Muscle of back (tissue), 11 donors: ENCODE data around the gene OVCA2. TPM values are rescaled to one million over a fixed set of nuclear protein-coding genes. Genes with fewer than 3 reads are reported as not detected.

Experiments used
- DNase-seq, 3 donors: peaks; one replicate each; pipeline versions ENCODE4 v3.0.0 to v3.0.0-alpha.2; 2013
- polyA plus RNA-seq, 10 donors: library from polyadenylated mRNA; unstranded; fragments of 120-200 nt; gene quantifications; one replicate each; pipeline ENCODE4 v1.2.1, GENCODE V29; 2013; ENCODE audit not compliant: insufficient read length in 10 of 10

Gene OVCA2
- polyA plus RNA-seq, 10 donors = 6.5 to 15.3 (median 10.6) TPM

DNA sequence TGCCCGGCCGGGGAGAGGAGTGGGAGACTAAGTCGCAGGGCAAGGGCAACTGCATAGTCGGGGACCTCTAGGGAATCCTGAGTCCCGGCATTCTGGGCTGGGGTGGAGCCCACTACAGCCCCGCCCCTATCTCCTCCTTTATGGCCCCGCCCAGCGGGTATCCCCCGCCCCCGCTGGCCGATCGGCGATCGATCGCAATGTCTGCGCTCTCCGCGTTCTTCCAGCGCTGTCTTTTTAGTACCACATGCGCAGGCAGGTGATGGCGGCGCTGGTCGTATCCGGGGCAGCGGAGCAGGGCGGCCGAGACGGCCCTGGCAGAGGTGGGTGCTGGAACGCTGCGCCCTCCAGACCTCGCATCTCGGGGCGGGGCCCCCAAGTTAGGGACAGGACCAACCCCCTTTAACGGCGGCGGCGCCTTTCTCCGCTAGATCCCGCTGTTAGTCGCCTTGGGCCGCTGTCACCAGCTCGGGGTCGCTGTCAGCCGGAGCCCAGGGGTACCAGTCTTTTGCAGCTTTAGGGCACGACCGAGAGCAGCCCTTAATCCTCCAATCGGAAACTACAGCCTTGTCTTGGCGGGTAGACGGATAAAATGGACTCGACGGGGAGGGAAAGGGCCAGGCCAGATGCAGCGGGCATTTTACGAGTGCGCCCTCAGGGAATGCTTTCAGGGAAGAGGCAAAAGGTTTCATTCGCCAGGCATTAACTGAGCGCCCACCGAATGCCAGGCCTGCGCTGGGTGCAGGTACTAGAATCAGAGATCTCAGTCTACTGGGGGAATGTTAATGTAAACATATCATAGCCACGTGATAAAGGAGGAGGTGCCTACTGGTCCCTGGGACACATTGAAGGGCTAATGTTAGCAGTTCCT lies 11.7 kb upstream of the OVCA2 start, which contains the start of gene DPH1:
Gene DPH1 (plus strand): TSS at position 243 of the 868 bp plus-strand sequence. CDS start 17 bp downstream, at position 260.
- peak; percentile 86 to 93 (median 87) for DNase-seq

- no peak for DNase-seq
These were observed 11.1 kb upstream of the OVCA2 start for GRCh38 chr17:2030779-2031163.

DNA sequence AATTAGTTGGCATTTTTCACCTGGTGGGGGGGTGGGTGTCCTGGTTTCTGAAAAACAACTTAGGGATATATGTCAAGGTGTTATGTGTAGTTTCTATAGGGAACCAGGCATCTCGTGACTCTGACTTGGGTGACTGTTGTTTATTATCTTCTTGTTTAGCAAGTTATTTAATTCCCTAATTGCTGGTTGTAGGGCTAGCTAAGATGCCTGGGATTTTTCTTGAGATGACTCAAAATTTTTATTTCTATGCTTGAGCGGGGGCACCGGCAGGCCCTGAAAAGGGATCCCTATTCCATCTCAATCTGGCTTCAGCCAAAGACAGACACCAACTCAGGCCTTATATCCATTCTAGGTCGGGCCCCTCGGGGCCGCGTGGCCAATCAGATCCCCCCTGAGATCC lies 8.7 kb upstream of the OVCA2 start:
- DNase-seq = no peak

- DNase-seq = no peak
These were observed 7.7 kb upstream of the OVCA2 start for GRCh38 chr17:2034157-2034556.

- DNase-seq = peak in 1 of 3 donors; percentile 91
These were observed 6.8 kb upstream of the OVCA2 start for GRCh38 chr17:2034806-2035540.

- no peak for DNase-seq
These were observed 6.0 kb upstream of the OVCA2 start for GRCh38 chr17:2035541-2036488.

GRCh38 chr17:2037155-2037554 lies 4.7 kb upstream of the OVCA2 start:
- no peak for DNase-seq

- DNase-seq = no peak
These were observed 1.5 kb upstream of the OVCA2 start for GRCh38 chr17:2040219-2040827.

- DNase-seq = no peak
These were observed 771 bp upstream of the OVCA2 start for GRCh38 chr17:2040942-2041560.

- no peak for DNase-seq
These were observed 597 bp downstream of the OVCA2 start for GRCh38 chr17:2042390-2042847.

- no peak for DNase-seq
These were observed 1.1 kb downstream of the OVCA2 start for GRCh38 chr17:2042933-2043332.

- no peak for DNase-seq
These were observed 2.0 kb downstream of the OVCA2 start for GRCh38 chr17:2043785-2044184.

DNA sequence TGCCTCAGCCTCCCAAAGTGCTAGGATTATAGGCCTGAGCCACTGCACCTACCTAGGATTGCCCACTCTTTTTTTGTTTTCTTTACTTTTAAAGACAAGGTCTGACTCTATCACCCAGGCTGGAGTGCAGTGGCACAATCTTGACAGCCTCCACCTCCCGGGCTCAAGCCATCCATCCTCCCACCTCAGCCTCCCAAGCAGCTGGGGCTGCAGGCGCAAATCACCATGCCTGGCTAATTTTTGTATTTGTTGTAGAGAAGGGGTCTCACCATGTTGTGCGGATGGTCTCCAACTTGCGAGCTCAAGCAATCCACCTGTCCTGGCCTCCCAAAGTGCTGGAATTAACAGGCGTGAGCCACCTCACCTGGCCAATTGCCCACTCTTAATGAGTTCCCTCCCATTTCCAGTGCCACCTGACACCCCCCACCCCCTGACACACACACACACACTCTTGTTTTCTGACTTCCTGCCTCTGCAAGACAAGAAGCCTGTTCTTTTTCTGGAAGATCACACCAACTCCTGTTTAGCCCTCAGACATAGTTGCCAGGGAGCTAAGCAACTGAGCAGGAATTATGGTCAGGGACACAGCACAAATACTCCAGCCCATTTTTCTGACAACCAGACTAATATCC lies 2.6 kb downstream of the OVCA2 start:
- DNase-seq = no peak

DNA sequence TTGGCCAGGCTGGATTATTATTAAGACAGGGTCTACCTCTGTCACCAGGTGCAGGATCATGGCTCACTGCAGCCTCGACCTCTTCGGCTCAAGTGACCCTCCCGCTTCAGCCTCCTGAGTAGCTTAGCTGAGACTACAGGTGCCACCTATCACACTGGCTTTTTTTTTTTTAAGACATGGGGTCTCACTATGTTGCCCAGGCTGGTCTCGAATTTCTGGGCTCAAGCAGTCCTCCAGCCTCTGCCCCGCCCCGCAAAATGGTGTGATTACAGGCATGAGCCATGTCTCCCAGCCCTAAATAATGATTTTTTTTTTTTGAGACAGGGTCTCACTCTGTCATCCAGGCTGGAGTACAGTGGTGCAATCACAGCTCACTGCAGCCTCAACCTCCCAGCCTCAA lies 5.8 kb downstream of the OVCA2 start:
- DNase-seq = no peak

GRCh38 chr17:2048805-2049204 lies 7.0 kb downstream of the OVCA2 start:
- DNase-seq = no peak

DNA sequence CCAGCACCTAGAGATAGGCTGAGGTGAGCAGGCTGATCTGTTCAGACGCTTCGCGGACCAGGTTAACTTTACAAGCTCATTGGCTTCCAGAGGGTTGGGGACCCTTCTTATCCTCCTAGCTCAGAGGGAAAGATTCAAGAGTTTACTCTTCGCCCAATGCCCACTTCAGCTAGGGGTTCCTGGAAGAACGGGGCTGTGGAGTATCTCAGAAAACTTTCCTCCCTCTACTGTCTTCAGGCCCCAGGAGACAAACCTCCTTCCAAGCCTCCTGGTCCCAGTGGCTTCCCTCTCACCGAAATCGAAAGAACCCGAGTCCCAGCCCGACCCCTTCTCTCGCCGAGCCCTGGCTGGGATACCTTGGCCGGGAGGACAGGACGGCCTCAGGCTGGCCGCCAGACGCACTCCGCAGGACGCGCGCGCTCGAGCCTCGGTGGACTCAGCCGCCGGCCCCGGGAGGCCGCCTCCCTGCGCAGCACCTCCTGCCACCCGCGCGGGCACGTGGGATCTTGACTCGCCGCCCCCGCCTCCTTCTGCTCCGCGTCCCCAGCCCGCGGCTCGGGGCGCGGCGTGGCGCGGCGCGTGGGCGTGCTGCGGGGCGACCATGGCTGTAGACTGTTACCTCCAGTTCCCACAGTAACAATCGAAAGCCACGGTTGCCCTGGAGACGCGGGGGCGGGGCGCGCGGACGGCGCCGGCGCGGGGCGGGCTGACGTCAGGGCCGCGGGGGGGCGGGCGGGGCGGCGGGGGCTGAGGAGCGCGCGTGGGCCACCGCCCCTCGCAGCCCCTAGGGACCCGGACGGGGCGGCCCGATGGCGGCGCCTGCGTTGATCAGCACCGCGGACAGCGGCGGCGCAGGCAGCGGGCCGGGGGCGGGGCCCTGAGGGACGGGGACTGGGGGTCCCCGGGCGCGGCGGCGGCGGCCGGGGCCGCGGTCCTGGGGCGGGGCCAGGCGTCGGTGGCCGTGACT lies 7.8 kb downstream of the OVCA2 start:
- peak in 2 of 3 donors; percentile 90 to 94 for DNase-seq

DNA sequence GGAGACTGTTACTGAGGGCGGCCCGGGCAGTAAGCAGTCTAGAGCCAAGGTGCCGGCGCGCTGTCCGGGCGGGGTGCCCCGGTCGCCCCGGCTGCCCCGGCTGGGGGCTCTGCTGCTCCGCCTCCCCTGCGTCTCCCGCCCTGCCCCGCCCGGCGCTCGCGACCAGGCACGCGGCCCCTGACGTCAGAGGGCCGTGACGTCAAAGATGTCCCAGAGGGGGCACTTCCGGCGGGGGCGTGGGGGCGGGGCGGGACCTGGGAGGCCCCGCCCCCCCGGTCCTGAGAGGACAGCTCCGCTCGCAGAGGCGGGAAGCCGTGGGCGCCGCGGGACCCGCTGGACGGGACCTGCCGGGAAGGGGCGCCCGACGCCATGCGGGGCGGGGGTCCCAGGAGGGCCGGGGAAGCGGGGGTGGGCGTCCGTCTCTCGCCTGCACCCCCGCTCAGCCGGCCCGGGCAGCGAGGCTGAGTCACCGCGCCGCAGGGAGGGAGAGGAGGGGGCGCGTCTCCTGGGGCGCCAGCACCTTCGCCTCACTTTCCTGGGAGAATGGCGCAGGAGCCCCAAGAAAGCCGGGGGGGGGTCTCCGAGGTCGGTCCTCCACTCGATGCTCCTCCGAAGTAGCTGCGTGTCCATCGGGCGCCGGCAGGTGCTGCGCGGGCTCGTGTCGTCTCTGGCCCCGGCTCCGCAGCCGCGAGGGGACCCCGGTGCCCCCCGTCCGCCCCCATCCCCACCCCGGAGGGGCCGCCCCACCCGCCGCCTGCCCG lies 8.7 kb downstream of the OVCA2 start:
- peak in 1 of 3 donors; percentile 80 for DNase-seq
